Vagina (tissue), 2 donors: ENCODE measurements around the gene ZDHHC22.

Experiments used
- POLR2A ChIP-seq, 2 donors: fragments of 450-650 bp; IDR thresholded peaks; one replicate each; pipeline ENCODE4 v1.6.1; 2017; ENCODE audit warnings: antibody characterized with exemption in 2 of 2, mild to moderate bottlenecking in 2 of 2, moderate library complexity in 2 of 2
- TF ChIP-seq, protein P1 (sequence below), 3 experiments: fragments of 450-650 bp in 2 of 3; fragments of 200-600 bp in 1 of 3; sonication (generic) in 1 of 3; IDR thresholded peaks; one replicate each; pipeline ENCODE4 v1.5.1; 2017 to 2019; ENCODE audit warnings: antibody characterized with exemption in 3 of 3, mild to moderate bottlenecking in 2 of 3, moderate library complexity in 2 of 3

DNA sequence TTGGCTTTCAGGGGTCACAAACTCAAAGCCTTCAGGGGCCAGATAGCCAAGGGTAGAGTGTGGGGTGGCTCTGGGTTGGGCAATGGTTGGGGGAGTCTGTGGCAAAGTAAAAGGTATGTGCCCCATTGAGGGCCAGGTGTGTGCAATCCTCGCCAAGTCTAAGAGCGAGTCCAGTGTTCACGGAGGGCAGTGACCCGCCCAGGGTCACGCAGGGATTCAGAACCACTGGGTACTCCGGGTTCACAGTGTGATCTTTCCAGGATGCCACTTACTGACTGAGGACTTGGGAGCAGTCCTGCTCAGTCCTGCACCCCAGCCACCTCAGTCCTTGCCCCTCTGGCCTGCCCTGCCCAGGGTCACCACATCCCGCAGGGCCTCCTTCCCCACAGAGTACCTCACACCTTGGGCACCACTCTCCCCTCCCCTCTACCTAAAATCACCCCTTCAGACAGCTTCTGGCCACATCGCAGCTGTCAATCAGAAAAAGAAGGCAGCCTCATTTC is 15.7 kb downstream of the ZDHHC22 start:
- TF ChIP-seq POLR2A (IDR thresholded peaks at IDR 0.05), result no peak
- TF ChIP-seq, protein P1, sequence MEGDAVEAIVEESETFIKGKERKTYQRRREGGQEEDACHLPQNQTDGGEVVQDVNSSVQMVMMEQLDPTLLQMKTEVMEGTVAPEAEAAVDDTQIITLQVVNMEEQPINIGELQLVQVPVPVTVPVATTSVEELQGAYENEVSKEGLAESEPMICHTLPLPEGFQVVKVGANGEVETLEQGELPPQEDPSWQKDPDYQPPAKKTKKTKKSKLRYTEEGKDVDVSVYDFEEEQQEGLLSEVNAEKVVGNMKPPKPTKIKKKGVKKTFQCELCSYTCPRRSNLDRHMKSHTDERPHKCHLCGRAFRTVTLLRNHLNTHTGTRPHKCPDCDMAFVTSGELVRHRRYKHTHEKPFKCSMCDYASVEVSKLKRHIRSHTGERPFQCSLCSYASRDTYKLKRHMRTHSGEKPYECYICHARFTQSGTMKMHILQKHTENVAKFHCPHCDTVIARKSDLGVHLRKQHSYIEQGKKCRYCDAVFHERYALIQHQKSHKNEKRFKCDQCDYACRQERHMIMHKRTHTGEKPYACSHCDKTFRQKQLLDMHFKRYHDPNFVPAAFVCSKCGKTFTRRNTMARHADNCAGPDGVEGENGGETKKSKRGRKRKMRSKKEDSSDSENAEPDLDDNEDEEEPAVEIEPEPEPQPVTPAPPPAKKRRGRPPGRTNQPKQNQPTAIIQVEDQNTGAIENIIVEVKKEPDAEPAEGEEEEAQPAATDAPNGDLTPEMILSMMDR (IDR thresholded peaks at IDR 0.05), result no peak
